PC-9 (cell line): Measurements from ENCODE around the gene NPEPPS. TPM values are rescaled to one million over a fixed set of nuclear protein-coding genes. Genes with fewer than 3 reads are reported as not detected.

Experiments
- BruUV-seq: library from RNA; stranded (reverse); fragments of 400-500 nt; replicated peaks from 2 replicates; lab custom pipeline; 2021; lab: Mats Ljungman, UMichigan
- CTCF ChIA-PET: fragments of 300-600 bp; sonication (Branson Sonifier 250); formaldehyde crosslinking; loops from one replicate; lab custom pipeline; 2022; ENCODE audit warnings: antibody characterized with exemption; lab: Charles Lee
- POLR2A ChIA-PET: fragments of 300-600 bp; sonication (Branson Sonifier 250); formaldehyde crosslinking; loops from one replicate; lab custom pipeline; 2022; ENCODE audit warnings: antibody characterized with exemption; ENCODE audit not compliant: unreplicated experiment; lab: Charles Lee
- DNase-seq, 2 experiments: peaks; one replicate each; pipeline versions ENCODE4 v3.0.0 to v3.0.0-alpha.2; 2015 to 2022; ENCODE audit warnings: mixed read lengths in 1 of 2
- H2AFZ ChIP-seq: fragments of 200-600 bp; sonication (generic); 2 replicates; pipeline ENCODE4 v1.8.1; 2017; ENCODE audit warnings: antibody characterized with exemption
- H3F3A ChIP-seq: fragments of 200-600 bp; sonication (generic); 2 replicates; pipeline ENCODE4 v1.8.1; 2017; ENCODE audit warnings: antibody characterized with exemption, mild to moderate bottlenecking, low read depth; ENCODE audit not compliant: insufficient read depth
- H3K27ac ChIP-seq: fragments of 200-600 bp; sonication (generic); 2 replicates; pipeline ENCODE4 v1.6.1; 2016; ENCODE audit warnings: mixed run types
- H3K27me3 ChIP-seq: fragments of 200-600 bp; sonication (generic); 2 replicates; pipeline ENCODE4 v1.6.1; 2016; ENCODE audit warnings: low read depth, mixed run types; ENCODE audit not compliant: insufficient read depth
- H3K36me3 ChIP-seq: fragments of 200-600 bp; sonication (generic); 2 replicates; pipeline ENCODE4 v1.6.1; 2016; ENCODE audit warnings: low read depth, mixed run types
- H3K4me1 ChIP-seq: fragments of 200-600 bp; sonication (generic); replicated peaks from 2 replicates; pipeline ENCODE4 v1.6.1; 2016; ENCODE audit warnings: mixed run types; ENCODE audit not compliant: insufficient read depth
- H3K4me2 ChIP-seq: fragments of 200-600 bp; sonication (generic); 2 replicates; pipeline ENCODE4 v1.6.1; 2017; ENCODE audit warnings: mixed run types
- H3K4me3 ChIP-seq: fragments of 200-600 bp; sonication (generic); 2 replicates; pipeline ENCODE4 v1.6.1; 2016; ENCODE audit warnings: mixed run types
- H3K79me2 ChIP-seq: fragments of 200-600 bp; sonication (generic); 2 replicates; pipeline ENCODE4 v1.6.1; 2017; ENCODE audit warnings: low read depth, mixed run types
- H3K9me2 ChIP-seq: fragments of 200-600 bp; sonication (generic); 2 replicates; pipeline ENCODE4 v1.8.1; 2017; ENCODE audit warnings: mild to moderate bottlenecking; ENCODE audit not compliant: insufficient read depth
- H3K9me3 ChIP-seq: fragments of 200-600 bp; sonication (generic); 2 replicates; pipeline ENCODE4 v1.8.1; 2016; ENCODE audit warnings: low read depth; ENCODE audit not compliant: insufficient read depth
- H4K20me1 ChIP-seq: fragments of 200-600 bp; sonication (generic); 2 replicates; pipeline ENCODE4 v1.8.1; 2017; ENCODE audit not compliant: insufficient read depth
- CTCF ChIP-seq: fragments of 200-600 bp; sonication (generic); conservative IDR thresholded peaks from 2 replicates; pipeline ENCODE4 v1.6.1; 2017; ENCODE audit warnings: mixed run types, antibody characterized with exemption, mild to moderate bottlenecking, moderate library complexity
- EZH2 ChIP-seq: fragments of 200-600 bp; sonication (generic); IDR thresholded peaks from 2 replicates; pipeline ENCODE4 v1.8.0; 2017; ENCODE audit warnings: antibody characterized with exemption, low read depth
- intact Hi-C: fragments of 100-400 bp; cut with micrococcal nuclease; formaldehyde crosslinking; loops from one replicate; pipeline ENCODE4 v1.10.0; 2022; ENCODE audit not compliant: unreplicated experiment
- total RNA-seq: library from RNA; stranded (reverse); gene quantifications from 2 replicates; pipeline ENCODE4 v1.2.3, GENCODE V29; 2021

NPEPPS gene
- total RNA-seq, 1 experiment from 2014 or later = 187 TPM

- Histone ChIP-seq H3F3A (peaks cover 45% of the 10 kb centered on the region), H3K4me3 (peak within 1 kb of the TSS; percentile 98), H3K4me2 (peak within 1 kb of the TSS; percentile 96), H3K79me2 (peaks cover 53% of the 10 kb centered on the region), H3K4me1 (peaks cover 20% of the 10 kb centered on the region), H3K36me3 (peaks cover 35% of the 10 kb centered on the region), H3K27me3 (no peaks in the 10 kb centered on the region), H3K9me2 (no peaks in the 10 kb centered on the region), H2AFZ (peak within 1 kb of the TSS; percentile 78), H4K20me1 (peaks cover 27% of the 10 kb centered on the region), H3K9me3 (no peaks in the 10 kb centered on the region), H3K27ac (peak within 1 kb of the TSS; percentile 82)
- DNase-seq = peak; percentile 99
- ChIA-PET POLR2A (interaction anchor here (0.6 to 1.0 kb wide), 12 partner anchors 17 to 1432 kb away, joined by 3 to 30 read pairs (median 4); partner anchors contain the start of genes LRRC46 and MRPL10), CTCF (interaction anchor here (0.5 kb wide), 1 partner anchor 318 kb away, joined by 5 read pairs; no protein-coding TSS in a partner anchor)
- TF ChIP-seq EZH2 (no peak), CTCF (no peak)
- no TSS peak for BruUV-seq
- intact Hi-C loops = no loop called here
These were observed 118.5 kb downstream of the NPEPPS start, which contains the start of gene KPNB1 for GRCh38 chr17:47649153-47649971. Gene KPNB1 (plus strand): TSS chr17:47649919. CDS start chr17:47650245, 326 bp downstream.

- Histone ChIP-seq H3K4me2 (peak overlapping the region; percentile 55), H3F3A (peaks cover 45% of the 10 kb centered on the region), H4K20me1 (peaks cover 34% of the 10 kb centered on the region), H3K36me3 (peaks cover 41% of the 10 kb centered on the region), H3K4me3 (peak overlapping the region; percentile 65), H3K79me2 (peaks cover 60% of the 10 kb centered on the region), H3K4me1 (peaks cover 20% of the 10 kb centered on the region), H3K27me3 (no peaks in the 10 kb centered on the region), H3K9me3 (no peaks in the 10 kb centered on the region), H3K27ac (peak overlapping the region; percentile 60), H2AFZ (no peak overlapping the region), H3K9me2 (no peaks in the 10 kb centered on the region)
- peak in 1 of 2 experiments; percentile 43 for DNase-seq
- BruUV-seq = no TSS peak
- ChIA-PET CTCF (no interaction called here), POLR2A (interaction anchor here (0.6 to 0.9 kb wide), 6 partner anchors 18 to 978 kb away, joined by 3 to 30 read pairs (median 4); no protein-coding TSS in a partner anchor)
- intact Hi-C loops = no loop called here
- TF ChIP-seq CTCF (no peak), EZH2 (no peak)
These were observed 119.1 kb downstream of the NPEPPS start for GRCh38 chr17:47649972-47650524.
